HG03280 (cell line): ENCODE data around the gene SNX13.

ENCODE experiments used
- ATAC-seq: cut with Tn5 transposase; IDR thresholded peaks from one replicate; pipeline ENCODE4 v1.9.1; 2021; ENCODE audit warnings: mild to moderate bottlenecking, moderate library complexity; ENCODE audit not compliant: unreplicated experiment

The SNX13 gene

DNA sequence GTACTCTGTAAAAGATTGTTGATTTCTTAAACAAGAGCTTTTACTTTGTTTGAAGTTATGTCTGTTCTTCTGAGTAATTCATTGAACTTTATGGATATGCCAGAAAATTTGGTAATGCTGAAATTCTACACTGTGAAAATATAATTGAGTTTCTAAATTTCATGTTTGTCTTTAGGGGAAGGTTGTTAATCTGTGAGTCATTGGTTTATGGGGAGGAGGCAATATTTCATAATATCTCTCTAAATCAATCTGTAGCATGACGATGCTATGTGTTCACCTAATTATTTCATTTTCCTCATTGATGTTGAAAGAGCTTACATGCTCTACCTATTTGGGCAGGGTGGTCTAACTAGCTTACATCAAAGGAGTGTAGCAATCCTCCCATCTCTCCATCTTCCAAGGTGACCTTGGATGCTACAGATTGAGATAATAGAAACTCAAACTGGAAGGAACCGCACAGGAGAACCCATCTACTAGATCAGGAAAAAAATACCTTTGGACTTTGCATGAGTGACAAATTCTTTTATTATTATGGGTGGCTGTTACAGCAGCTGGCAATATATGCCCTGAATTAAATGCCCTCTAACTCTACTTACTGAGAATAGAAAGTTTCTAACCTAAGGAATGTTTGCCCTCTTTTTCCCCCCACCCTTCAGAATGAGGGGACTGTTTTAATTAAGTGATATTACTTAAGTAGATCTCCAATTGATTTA, 8.4 kb upstream of the SNX13 start:
- ATAC-seq = no peak

DNA sequence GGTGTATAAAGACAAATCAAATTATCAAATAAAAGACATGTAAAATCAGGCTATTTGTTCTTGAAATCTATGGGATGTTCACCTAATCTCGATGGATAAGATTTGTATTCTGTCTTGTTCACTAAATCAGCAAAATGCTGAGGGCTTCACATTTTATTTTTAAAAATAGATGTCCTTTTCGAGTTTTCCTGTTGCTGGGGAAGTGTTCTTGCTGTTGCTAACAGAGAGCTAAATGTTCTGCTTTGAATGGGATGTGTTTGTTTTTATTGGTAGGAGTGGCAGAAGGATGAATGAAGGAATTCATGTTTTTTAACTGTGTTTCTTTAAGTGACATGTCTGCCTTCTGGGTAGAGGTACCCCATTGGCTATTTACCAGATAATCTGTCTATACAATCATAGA, 7.3 kb upstream of the SNX13 start:
- ATAC-seq = no peak

DNA sequence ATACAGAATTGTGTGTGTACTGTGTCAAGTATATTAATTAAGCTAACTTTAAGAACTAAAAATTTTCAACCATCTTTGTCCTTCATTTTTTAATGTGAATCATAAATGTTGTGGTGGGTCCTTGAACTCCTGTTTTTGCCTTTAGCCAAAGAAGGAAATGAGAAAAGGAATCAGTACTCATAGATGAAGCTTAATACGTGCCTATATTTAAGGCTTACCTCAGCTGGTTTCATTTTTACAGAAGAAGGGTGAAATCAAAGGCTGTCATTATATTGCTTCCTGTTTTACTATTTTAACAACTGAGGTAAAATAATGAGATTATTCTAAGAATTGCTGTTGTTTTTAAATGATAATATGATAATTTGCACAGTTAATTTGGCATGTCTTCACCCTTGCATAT, 6.3 kb upstream of the SNX13 start:
- no peak for ATAC-seq

DNA sequence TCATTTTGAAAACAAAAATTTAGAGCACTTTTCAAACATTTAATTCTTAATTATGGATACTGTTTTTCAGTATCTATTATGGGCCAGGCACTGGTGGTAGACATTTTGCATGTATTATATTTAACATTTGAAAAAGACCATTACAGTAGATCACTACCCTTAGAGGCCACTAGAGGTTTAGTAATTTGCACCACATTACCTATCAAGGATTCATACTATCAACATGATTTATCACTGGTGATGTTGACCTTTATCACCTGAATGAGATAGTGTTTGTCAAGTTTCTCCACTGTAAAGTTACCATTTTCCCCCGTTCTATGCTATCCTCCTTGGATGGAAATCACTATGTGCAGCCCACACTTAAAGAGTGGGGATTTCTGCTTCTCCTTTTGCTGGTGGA, 4.4 kb upstream of the SNX13 start:
- ATAC-seq = no peak

DNA sequence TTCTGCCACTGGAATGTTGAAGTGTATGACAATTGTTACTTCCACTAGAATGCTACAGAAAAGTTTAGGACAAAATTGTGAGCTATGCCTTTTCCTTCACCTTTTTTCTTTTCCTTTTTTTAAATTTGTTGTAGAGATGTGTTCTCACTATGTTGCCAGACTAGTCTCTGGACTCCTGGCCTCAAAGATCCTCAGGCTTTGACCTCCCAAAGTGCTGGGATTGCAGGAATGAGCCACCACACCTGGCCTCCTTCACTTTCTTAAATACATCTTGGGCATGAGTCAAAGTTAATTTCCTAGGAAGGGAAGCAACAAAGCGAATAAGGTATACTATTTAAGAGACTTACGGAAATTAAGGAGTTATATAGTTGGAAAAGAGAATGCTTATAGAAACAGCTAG, 2.7 kb upstream of the SNX13 start:
- ATAC-seq = no peak

DNA sequence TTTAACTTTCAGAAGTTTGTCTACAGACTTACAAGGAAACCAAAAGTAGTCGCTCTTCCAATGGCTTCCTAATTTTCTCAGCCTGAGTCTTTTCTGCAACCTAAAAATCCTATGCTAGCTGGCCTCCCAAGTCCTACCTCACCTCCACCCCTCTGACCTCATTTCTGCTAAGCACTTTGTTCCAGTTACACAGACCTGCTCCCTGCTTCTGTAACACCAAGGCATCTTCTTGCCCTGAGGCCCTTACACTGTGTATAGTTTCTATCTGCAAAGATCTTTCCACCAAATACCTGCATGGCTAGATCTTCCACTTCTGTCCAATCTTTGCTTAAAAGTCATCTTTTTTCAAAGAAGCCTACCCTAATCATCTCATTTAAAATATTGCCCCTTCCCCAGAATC, 1.9 kb upstream of the SNX13 start:
- ATAC-seq = no peak

DNA sequence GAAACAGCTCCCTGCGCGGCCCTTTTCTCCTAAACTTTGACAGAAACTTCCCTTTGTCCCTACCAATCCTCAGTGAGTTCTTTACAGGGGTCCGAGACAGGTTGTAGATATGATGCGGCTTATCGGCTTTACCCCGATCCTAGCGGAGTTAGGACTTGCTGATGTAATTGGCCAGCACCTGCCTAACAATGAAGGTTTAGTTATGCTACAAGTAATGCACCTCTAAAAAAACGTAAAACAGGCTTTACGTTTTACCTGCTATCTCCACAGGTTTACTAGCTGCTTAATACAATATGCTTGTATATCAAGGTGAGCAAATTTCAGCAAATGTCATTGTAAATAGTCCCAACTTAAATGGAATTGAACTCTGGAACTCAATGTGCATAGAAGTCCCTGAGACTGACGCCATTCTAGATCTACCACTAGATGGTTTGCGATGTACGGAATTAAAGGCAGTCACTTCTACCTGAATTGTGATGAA, 697 bp upstream of the SNX13 start:
- ATAC-seq = no peak

DNA sequence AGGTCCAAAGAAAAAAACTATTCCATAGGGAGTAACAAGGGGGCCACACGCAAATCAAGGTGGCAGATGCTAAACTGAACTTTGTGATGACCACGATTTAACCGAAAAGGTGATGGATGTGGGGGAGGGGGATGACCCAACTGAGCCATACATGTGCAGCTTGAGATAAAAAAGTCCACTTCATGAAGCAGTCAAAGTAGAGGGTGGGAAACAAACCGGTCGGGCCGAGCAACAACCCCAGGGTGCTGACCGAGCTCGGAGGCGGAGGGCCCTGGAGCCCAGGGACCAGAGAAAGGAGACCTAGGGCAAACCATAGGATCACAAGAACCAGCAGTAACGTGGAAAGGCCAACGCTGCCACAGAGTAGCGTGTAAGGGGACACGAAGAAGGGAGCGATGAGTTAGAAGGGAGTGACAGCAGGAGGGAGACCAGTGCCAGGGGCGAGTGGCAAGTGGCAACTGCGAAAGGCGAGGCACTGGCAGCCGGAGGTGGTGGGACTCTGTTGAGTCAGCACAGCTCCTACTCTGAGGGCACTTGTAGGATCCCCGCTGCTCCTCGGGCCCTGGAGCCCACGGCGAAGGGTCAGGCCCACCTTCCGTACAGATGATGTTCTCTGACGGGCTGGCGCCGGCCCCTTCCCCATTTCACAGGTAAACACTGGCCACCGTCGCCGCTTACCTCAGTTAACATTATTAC, 540 bp downstream of the SNX13 start:
- peak; percentile 38 for ATAC-seq

DNA sequence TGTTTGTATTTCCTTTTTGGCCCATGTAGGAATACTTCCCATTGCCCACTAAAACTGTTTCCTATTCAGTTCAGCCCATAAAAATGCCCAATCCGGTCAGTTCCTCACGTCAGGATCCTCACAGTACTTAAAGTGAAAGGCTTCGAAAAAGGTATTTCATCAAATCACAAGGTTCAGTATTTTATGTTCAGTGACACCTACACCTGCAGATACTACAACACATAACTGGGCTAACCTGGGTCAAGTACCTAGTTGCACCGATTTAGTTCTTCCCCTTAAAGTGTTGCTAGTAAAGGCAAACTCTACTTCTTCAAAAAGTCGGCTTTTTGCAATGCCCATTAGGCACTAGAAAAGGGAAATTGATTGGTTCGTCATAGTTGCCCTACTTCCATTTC, 1.1 kb downstream of the SNX13 start:
- ATAC-seq = no peak

DNA sequence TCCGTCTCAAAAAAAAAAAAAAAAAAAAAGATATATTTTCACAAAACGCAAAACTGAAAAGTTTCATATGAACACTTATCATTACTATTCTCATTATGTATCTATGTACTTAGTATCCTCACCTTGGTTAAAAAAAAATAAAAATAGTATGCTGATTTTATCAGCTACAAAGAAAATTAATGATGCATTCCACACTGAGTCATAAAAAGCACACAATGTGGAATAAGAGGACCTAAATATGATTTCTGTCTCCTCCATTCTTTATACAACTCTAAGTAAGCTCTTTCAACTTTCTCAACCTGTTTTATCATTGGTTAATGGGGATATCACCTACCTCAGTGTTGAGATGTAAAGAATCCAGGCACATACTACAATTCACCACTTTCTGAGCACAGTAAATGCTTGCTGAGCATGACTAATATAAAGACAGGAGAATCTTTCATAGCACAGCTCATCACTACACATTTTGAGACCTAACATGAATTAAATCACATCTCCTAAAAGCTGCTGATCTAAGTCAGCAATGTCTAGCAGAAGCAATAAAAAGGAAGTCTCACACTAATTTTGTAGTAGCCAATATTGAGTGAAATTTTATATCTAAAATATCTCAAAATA, 2.7 kb downstream of the SNX13 start:
- ATAC-seq = no peak

DNA sequence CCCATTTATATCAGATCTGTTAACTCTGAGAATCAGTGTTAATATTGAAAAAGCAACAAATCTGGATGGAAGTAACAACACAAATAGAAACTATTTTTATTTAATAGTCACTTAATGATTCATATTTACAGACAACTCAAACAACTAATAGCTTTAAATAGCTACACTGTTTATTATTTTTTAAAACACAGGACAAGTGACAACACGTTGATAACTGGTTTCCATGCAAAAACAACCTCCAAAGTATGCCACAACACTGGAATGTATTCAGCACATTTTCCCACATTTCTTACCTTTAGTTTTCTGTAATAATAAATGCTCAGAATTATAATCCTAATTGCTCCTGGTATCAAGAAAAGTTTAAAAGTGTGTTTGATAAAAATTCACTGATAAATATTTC, 4.0 kb downstream of the SNX13 start:
- ATAC-seq = no peak

DNA sequence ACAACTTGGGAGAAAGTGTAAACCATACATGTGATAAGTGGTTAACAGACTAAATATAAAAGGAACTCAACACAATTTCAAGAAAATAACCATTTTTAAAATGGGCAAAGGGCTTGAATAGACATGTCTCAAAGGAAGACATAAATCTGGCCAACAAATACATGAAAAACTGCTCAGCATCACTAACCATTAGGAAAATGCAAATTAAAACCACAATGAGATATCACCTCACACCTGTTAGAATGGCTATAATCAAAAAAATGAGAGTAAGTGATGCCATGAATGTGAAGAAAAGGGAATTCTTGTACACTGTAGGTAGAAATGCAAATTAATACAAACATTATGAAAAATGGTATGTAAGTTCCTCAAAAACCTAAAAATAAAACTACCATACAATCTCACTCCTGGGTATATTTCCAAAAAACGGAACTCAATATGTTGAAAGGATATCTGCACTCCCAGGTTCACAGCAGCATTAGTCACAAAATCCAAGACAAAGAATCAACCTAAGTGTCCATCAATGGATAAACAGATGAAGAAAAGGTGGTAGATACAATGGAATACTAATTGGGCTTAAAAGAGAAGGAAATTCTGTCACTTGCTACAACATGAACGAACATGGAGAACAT, 5.6 kb downstream of the SNX13 start:
- no peak for ATAC-seq

DNA sequence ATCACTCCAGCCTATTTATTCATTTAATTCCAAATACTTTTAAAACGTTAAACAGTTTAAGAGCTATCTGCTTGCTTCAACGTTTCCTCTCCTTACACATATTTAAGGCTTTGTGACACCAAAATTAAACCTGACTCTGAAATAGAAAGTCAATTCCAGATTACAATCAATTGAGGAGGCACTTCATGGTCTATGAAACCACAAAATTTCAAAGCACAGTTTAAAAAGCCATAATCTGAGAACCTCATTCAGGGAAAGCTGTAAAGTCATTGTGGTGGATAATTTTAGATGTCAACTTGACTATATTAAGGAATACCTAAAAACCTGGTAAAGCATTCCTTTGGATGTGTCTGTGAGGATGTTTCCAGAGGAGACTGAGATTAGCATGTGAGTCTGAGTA, 6.2 kb downstream of the SNX13 start:
- no peak for ATAC-seq

DNA sequence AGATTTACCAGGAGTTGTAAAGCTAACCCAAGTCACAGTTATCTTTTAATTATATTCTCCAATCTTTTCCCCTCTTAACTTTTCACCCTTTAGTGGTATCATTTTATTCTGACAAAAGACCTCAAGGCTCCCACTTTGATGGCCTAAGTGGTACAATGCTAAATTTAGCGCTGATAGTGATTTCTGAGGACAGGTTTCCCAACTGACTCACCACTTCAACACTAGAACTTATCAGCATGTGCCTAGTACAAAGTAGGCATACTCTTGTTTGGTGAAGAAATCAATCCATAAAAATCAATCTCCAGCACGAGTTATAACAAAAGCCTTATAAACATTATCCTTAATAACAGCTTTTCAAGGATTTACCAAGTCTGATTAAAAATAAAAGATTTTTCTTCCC, 7.5 kb downstream of the SNX13 start:
- no peak for ATAC-seq

DNA sequence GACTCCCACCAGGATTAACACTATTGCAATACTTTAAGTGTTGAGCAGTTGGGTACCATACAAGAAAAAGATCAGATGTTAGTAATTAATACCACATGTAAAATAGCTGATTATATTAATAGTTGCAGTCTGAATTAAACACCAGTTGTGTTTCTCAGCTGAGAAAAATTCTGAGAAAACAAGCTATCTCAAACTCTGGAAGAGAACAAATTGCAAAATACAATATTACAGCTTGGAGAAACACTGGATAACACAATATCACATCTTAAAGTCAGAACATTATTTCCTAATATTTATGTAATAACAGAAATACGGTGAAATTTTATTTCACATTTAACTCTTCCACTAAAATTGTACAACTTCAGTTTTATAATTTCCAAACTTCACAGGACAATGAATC, 9.2 kb downstream of the SNX13 start:
- ATAC-seq = no peak

DNA sequence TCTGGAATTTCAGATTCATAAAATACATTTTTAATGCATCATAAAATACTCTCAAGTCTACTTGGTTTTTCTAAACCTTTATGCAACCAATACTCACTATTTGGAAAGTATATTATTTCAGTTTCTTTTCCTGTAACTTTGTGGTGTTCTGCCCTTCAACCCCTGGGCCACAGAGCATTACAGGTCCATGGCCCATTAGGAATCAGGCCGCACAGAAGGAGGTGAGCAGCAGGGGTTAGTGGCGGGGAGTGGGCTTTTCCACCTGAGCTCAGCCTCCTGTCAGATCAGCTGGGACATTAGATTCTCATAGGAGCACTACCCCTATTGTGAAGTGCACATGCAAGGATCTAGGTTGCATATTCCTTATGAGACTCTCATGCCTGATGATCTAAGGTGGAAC, 9.7 kb downstream of the SNX13 start:
- no peak for ATAC-seq

DNA sequence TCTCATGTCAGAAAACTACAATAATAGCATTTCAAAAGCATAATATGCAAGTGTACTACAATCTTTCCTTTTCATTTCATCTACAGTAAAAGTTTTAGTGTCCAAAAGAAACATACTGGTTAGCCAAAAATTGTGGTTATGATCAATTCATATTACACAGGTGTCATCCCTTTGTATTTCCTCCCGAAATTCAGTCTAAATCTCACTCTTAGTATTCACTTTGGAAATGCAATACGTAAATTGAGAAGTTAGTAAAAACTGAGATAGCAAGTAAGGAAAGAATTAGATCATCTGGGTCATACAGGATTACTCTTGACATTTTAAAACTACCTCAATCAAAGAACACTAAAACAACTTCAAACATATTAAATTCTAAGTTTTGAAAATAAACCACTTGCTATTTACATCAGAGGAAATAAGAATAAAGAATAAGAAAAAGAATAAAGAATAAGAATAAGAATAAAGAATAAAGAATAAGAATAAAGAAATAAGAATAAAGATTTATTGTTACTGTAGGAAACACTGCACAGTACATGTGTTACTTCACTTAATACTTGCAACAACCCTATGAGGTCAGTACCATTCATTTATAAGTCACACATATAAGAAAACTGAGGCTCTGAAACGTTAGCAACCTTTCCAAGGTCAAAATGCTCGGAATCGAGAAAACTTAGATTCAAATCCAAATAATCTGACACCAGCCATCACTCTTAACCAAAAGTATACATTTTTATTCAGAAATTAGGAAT, 10.5 kb downstream of the SNX13 start:
- no peak for ATAC-seq

DNA sequence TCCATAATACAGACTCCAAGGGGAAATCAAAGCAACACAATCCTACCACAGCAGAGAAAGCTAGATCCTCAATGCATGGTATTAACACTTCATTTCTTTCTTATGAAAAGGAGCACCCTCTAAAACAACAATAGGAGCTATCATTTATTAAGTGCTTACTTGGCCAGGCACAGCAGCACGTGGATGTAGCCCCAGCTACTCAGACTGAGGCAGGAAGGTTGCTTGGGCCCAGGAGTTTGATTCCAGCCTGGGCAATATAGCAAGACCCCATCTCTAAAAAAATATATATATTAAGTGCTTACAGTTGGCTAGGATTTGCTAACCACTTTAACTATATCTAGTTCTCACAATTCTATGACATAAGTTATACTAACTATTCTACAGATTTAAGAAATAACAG, 12.2 kb downstream of the SNX13 start:
- ATAC-seq = no peak

DNA sequence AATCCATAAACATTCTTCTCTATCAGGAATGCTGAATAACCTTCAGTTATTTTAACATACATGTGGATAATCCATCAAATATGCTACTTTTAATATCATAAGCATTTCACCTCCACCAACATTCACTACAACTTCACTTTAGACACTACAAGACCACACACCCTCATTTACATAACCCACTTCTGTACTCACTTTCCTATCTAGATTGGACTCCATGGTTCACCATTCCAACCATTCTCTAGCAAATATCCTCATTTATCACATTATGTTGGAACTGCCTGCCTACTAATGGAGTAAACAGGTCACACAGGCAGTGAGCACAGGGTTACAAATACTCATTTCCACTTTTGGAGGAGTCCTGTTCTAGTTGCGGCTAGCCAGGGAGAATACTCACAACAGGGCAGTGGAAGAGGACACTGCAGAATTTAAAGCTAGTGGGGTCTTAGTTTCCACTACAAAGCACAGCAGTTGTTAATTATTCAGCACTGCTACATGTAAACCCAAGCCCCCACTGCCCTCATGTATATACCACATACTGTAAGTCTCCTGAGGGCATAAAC, 18.4 kb downstream of the SNX13 start:
- ATAC-seq = no peak

DNA sequence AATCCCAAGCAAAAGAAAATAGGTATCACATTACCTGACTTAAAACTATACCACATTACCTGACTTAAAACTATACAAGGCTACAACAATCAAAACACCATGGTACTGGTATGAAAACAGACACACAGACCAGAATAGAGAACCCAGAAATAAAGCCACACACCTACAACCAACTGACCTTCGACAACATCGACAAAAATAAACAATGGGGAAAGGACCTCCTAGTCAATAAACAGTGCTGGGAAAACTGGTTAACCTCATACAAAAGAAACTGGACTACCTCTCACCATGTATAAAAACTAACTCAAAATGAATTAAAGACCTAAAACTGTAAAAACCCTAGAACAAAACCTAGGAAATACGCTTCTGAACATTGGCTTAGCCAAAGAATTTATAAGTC, 22.5 kb downstream of the SNX13 start:
- no peak for ATAC-seq

DNA sequence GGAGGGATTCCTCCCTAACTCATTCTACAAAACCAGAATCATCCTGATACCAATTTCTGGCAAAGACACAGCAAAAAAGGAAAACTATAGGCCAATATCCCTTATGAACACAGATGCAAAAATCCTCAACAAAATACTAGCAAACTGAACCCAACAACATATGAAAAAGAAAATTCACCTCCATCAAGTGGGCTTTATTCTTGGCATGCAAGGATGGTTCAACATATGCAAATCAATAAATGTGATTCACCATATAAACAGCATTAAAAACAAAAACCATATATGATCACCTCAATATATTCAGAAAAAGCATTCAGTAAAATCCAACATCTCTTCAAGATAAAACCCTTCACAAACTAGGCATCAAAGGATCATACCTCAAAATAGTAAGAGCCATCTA, 23.5 kb downstream of the SNX13 start:
- no peak for ATAC-seq
